Right lobe of liver (tissue), 4 donors: ENCODE data around the gene AMOTL2.

ENCODE experiments used
- CTCF ChIP-seq, 4 donors: fragments of 200-600 bp in 3 of 4; fragments of 450-650 bp in 1 of 4; IDR thresholded peaks; one replicate each; pipeline versions ENCODE4 v1.5.1 to v1.8.0; 2016 to 2022; ENCODE audit warnings: antibody characterized with exemption in 4 of 4, mild to moderate bottlenecking in 2 of 4
- POLR2A ChIP-seq: fragments of 450-650 bp; IDR thresholded peaks from one replicate; pipeline ENCODE4 v1.6.1; 2017; ENCODE audit warnings: antibody characterized with exemption, mild to moderate bottlenecking
- donor health status: DM: no; HTN: no; CAD: no.
- donor health status: DM: no; HTN: no; CAD: no.
- donor health status: DM: no; HTN: yes; CAD: no.

- TF ChIP-seq CTCF (IDR thresholded peaks at IDR 0.05) (no peak), POLR2A (no peak)
These were observed 23.5 kb upstream of the AMOTL2 start for GRCh38 chr3:134397755-134398154.
